ENCODE measurements around the gene SCYGR5.

DNA sequence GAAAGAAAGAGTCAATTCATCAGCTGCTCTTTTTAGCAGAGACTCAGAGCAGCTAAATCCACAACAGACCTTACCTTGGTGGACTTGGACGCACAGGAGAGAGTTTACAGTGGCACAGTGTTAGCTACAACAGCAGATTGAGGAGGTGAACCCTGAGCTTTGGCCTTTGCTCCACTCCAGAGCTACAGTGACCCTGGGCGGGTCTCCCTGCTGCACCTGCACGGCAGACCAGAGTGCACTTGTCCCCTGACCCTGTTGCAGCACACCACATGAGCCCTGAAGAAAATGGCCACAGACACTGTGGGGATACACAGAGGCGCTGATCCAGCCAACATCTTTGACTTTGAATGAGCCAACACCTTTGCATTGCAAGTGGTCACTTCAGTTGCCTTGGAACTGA, 40.3 kb downstream of the SCYGR5 start:
- no peak for TF ChIP-seq POLR2A (IDR thresholded peaks at IDR 0.05)
- TF ChIP-seq POLR2AphosphoS5 (IDR thresholded peaks at IDR 0.05): no peak

Data from suprapubic skin (tissue), 4 donors.